Heart left ventricle (tissue), 16 donors: Measurements from ENCODE around the gene PHLDA2. TPM values are rescaled to one million over a fixed set of nuclear protein-coding genes. Genes with fewer than 3 reads are reported as not detected.

Experiments used
- ATAC-seq, 4 donors: fragments of 200-7000 bp; cut with Tn5 transposase; one replicate each; pipeline ENCODE4 v1.9.1; 2020 to 2022; ENCODE audit warnings: moderate library complexity in 4 of 4, mild to moderate bottlenecking in 3 of 4, moderate number of reproducible peaks in 1 of 4
- DNase-seq, 5 donors: peaks; one replicate each; pipeline ENCODE4 v3.0.0-alpha.2; 2020
- H3K27ac ChIP-seq, 12 donors: fragments of 200-600 bp; sonication (generic) in 4 of 12; one replicate each; pipeline versions ENCODE4 v1.5.0 to v1.8.0; 2016 to 2022; ENCODE audit warnings: mild to moderate bottlenecking in 2 of 12
- H3K27me3 ChIP-seq, 9 donors: fragments of 200-600 bp; sonication (generic) in 2 of 9; one replicate each; pipeline versions ENCODE4 v1.5.1 to v1.8.0; 2016 to 2022; ENCODE audit warnings: mild to moderate bottlenecking in 3 of 9
- H3K36me3 ChIP-seq, 9 donors: fragments of 200-600 bp; sonication (generic) in 2 of 9; one replicate each; pipeline versions ENCODE4 v1.5.0 to v1.8.0; 2018 to 2022; ENCODE audit warnings: mild to moderate bottlenecking in 2 of 9
- H3K4me1 ChIP-seq, 12 donors: fragments of 200-600 bp; sonication (generic) in 4 of 12; one replicate each; pipeline versions ENCODE4 v1.5.0 to v1.8.0; 2016 to 2022; ENCODE audit warnings: mild to moderate bottlenecking in 3 of 12
- H3K4me3 ChIP-seq, 12 donors: fragments of 200-600 bp; sonication (generic) in 4 of 12; one replicate each; pipeline versions ENCODE4 v1.5.0 to v1.8.0; 2017 to 2022; ENCODE audit warnings: mild to moderate bottlenecking in 9 of 12, moderate library complexity in 4 of 12
- H3K9me3 ChIP-seq, 12 donors: fragments of 200-600 bp; sonication (generic) in 4 of 12; one replicate each; pipeline versions ENCODE4 v1.5.0 to v1.8.0; 2016 to 2022; ENCODE audit warnings: mild to moderate bottlenecking in 1 of 12
- CTCF ChIP-seq, 12 donors: fragments of 200-600 bp; sonication (generic) in 4 of 12; IDR thresholded peaks; one replicate each; pipeline versions ENCODE4 v1.5.0 to v1.8.0; 2018 to 2022; ENCODE audit warnings: antibody characterized with exemption in 12 of 12, mild to moderate bottlenecking in 5 of 12
- POLR2A ChIP-seq, 2 donors: fragments of 450-650 bp; IDR thresholded peaks; one replicate each; pipeline ENCODE4 v1.6.1; 2017; ENCODE audit warnings: antibody characterized with exemption in 2 of 2, mild to moderate bottlenecking in 2 of 2, moderate library complexity in 2 of 2
- WGBS, 4 donors: extraction: QIAGEN DNeasy Blood & Tissue Kit in 2 of 4; methylation state at CpG; one replicate each; pipeline versions ENCODE4 v1.1.5 to v1.1.7; 2013 to 2018; 5-methylcytosine and 5-hydroxymethylcytosine counted together
- intact Hi-C, 10 donors: fragments of 100-400 bp; cut with DNase I; formaldehyde crosslinking; loops; one replicate each; pipeline versions ENCODE4 v1.11.1 to v1.14.2; 2022
- polyA plus RNA-seq, 2 donors: library from polyadenylated mRNA; stranded (reverse); fragments of 200-250 nt; gene quantifications; one replicate each; pipeline ENCODE4 v1.2.3, GENCODE V29; 2013
- total RNA-seq, 9 donors: library from RNA; depleted of rRNA in 2 of 9; stranded (reverse); fragments of >200 nt in 2 of 9; fragmentation: NEBNext Ultra II Directional in 3 of 9; extraction: Animal tissue kit (Norgen Biotek cat#: 25700) in 3 of 9; gene quantifications; one replicate each; pipeline versions ENCODE4 v1.1.0 to v1.2.4, GENCODE V29; 2016 to 2023
- donor health status: ischemic (EF 13 %, LVEDD 7.1; RV severe dilation, severe dysfunction).
- donor health status: healthy with polysubstance abuse.
- donor health status: DM: no; HTN: yes; CAD: no.
- donor health status: DM: no; HTN: no; CAD: no.
- donor health status: ischemic (EF 25% LVEDD 6.9; RV normal size, moderate dysfunction).
- donor health status: ischemic (EF 25% LVEDD 5.7; RV mildly dilated, moderate dysfunction).
- donor health status: healthy.
- donor health status: DM: yes; HTN: yes; CAD: no.
- donor health status: ischemic (EF 35%, LVEDD 5.7; RV mildly dilated, moderate dysfunction).
- donor health status: nonischemic (EF 11% LVEDD 7.7; RV severe dilation, severe dysfunction).
- donor health status: DM: yes; HTN: yes; CAD: no.
- donor health status: PGD.
- donor health status: ischemic (EF 29% LVEDD 5.4; RV normal size, mild dysfunction).
- donor health status: nonischemic (EF 23%, LVEDD 6.1; RV moderate dilation, normal function).

The PHLDA2 gene
- total and polyA plus RNA-seq, 11 donors = 0.40 to 9.2 (median 1.0) TPM; not detected in 2

- peaks cover 4 to 45% (median 21%) of the 10 kb centered on the region in 12 donors for H3K4me1 ChIP-seq
- TF ChIP-seq POLR2A (IDR thresholded peaks at IDR 0.05) = no peak
- no peak for TF ChIP-seq CTCF (IDR thresholded peaks at IDR 0.05)
- H3K9me3 ChIP-seq = no peaks in the 10 kb centered on the region
- intact Hi-C loops = no loop called here
- 57 to 77% (median 73%) methylated on average over 7 to 8 of the region's 8 CpGs for WGBS, 4 donors
- peaks cover 0 to 54% (median 40%) of the 10 kb centered on the region in 9 donors for H3K36me3 ChIP-seq
- ATAC-seq (no peak), DNase-seq (no peak)
- H3K27me3 ChIP-seq = no peaks in the 10 kb centered on the region
- peak overlapping the region in 6 of 12 donors; percentile 13 to 47 (median 32) for H3K4me3 ChIP-seq
- peak overlapping the region in 6 of 12 donors; percentile 37 to 66 (median 60) for H3K27ac ChIP-seq
Observed at GRCh38 chr11:2945757-2946287, 16.6 kb upstream of the PHLDA2 start.

- ATAC-seq (peak; percentile 84 to 93 (median 86)), DNase-seq (peak; percentile 90 to 94 (median 93))
- Histone ChIP-seq H3K9me3 (no peaks in the 10 kb centered on the region), H3K27me3 (no peaks in the 10 kb centered on the region), H3K27ac (peak overlapping the region in 9 of 12 donors; percentile 3 to 66 (median 52)), H3K4me3 (peak overlapping the region in 9 of 12 donors; percentile 13 to 53 (median 32)), H3K4me1 (peaks cover 4 to 51% (median 27%) of the 10 kb centered on the region in 12 donors), H3K36me3 (peaks cover 0 to 48% (median 34%) of the 10 kb centered on the region in 9 donors)
- WGBS, 4 donors = 14 to 20% (median 16%) methylated on average over 16 of the region's 16 CpGs
- TF ChIP-seq POLR2A (IDR thresholded peaks at IDR 0.05) = no peak
- TF ChIP-seq CTCF (IDR thresholded peaks at IDR 0.05) = no peak
- intact Hi-C loops = no loop called here
Observed at GRCh38 chr11:2945031-2945756, 16.0 kb upstream of the PHLDA2 start.

- no peak for DNase-seq
- H3K4me1 ChIP-seq = peaks cover 4 to 55% (median 28%) of the 10 kb centered on the region in 12 donors
- H3K9me3 ChIP-seq = no peaks in the 10 kb centered on the region
- peaks cover 0 to 41% (median 28%) of the 10 kb centered on the region in 9 donors for H3K36me3 ChIP-seq
- H3K4me3 ChIP-seq = no peak overlapping the region
- 90 to 96% (median 93%) methylated on average over 24 of the region's 24 CpGs for WGBS, 4 donors
- TF ChIP-seq POLR2A (IDR thresholded peaks at IDR 0.05) (no peak), CTCF (IDR thresholded peaks at IDR 0.05) (no peak)
- ATAC-seq = no peak
- no peaks in the 10 kb centered on the region for H3K27me3 ChIP-seq
- intact Hi-C loops = no loop called here
- H3K27ac ChIP-seq = peak overlapping the region in 2 of 12 donors; percentile 18 to 66
Observed at GRCh38 chr11:2944530-2944929, 15.3 kb upstream of the PHLDA2 start.

- Histone ChIP-seq H3K9me3 (peaks cover 0 to 5% (median 0%) of the 10 kb centered on the region in 12 donors), H3K27me3 (no peaks in the 10 kb centered on the region), H3K4me1 (peaks cover 4 to 55% (median 28%) of the 10 kb centered on the region in 12 donors), H3K4me3 (no peak overlapping the region), H3K27ac (no peak overlapping the region), H3K36me3 (peaks cover 0 to 33% (median 20%) of the 10 kb centered on the region in 9 donors)
- intact Hi-C loops = no loop called here
- WGBS, 4 donors = 54 to 75% (median 64%) methylated on average over 12 of the region's 12 CpGs
- TF ChIP-seq POLR2A (IDR thresholded peaks at IDR 0.05) = no peak
- TF ChIP-seq CTCF (IDR thresholded peaks at IDR 0.05) = no peak
- ATAC-seq (no peak), DNase-seq (no peak)
Observed at GRCh38 chr11:2943711-2944118, 14.5 kb upstream of the PHLDA2 start.
